Measurements from ENCODE around the gene FSHR. TPM values are rescaled to one million over a fixed set of nuclear protein-coding genes. Genes with fewer than 3 reads are reported as not detected.

Gene FSHR
- total RNA-seq, 1 donor: not detected

GRCh38 chr2:48941908-48942307, 212.4 kb downstream of the FSHR start:
- DNase-seq (ENCODE audit: low read depth): no peak
- no peak overlapping the region for H3K4me3 ChIP-seq (ENCODE audit: low read depth, low read length)
- TF ChIP-seq CTCF (IDR thresholded peaks at IDR 0.05; ENCODE audit: insufficient read depth, low read depth, low read length): no peak

- no peak for TF ChIP-seq CTCF (IDR thresholded peaks at IDR 0.05; ENCODE audit: insufficient read depth, low read depth, low read length)
- DNase-seq (ENCODE audit: low read depth): no peak
- no peak overlapping the region for H3K4me3 ChIP-seq (ENCODE audit: low read depth, low read length)
These were observed 212.9 kb downstream of the FSHR start for GRCh38 chr2:48941456-48941855.

GRCh38 chr2:48940606-48941005, 213.7 kb downstream of the FSHR start:
- TF ChIP-seq CTCF (IDR thresholded peaks at IDR 0.05; ENCODE audit: insufficient read depth, low read depth, low read length): no peak
- H3K4me3 ChIP-seq (ENCODE audit: low read depth, low read length): no peak overlapping the region
- DNase-seq (ENCODE audit: low read depth): no peak

- TF ChIP-seq CTCF (IDR thresholded peaks at IDR 0.05; ENCODE audit: insufficient read depth, low read depth, low read length): no peak
- no peak overlapping the region for H3K4me3 ChIP-seq (ENCODE audit: low read depth, low read length)
- DNase-seq (ENCODE audit: low read depth): no peak
These were observed 215.1 kb downstream of the FSHR start for GRCh38 chr2:48939232-48939631.

- TF ChIP-seq CTCF (IDR thresholded peaks at IDR 0.05; ENCODE audit: insufficient read depth, low read depth, low read length): no peak
- DNase-seq (ENCODE audit: low read depth): no peak
- no peak overlapping the region for H3K4me3 ChIP-seq (ENCODE audit: low read depth, low read length)
These were observed 216.1 kb downstream of the FSHR start for GRCh38 chr2:48938231-48938630.

GRCh38 chr2:48934807-48935206, 219.5 kb downstream of the FSHR start:
- H3K4me3 ChIP-seq (ENCODE audit: low read depth, low read length): no peak overlapping the region
- TF ChIP-seq CTCF (IDR thresholded peaks at IDR 0.05; ENCODE audit: insufficient read depth, low read depth, low read length): no peak
- no peak for DNase-seq (ENCODE audit: low read depth)

- TF ChIP-seq CTCF (IDR thresholded peaks at IDR 0.05; ENCODE audit: insufficient read depth, low read depth, low read length): no peak
- H3K4me3 ChIP-seq (ENCODE audit: low read depth, low read length): no peak overlapping the region
These were observed 220.4 kb downstream of the FSHR start for GRCh38 chr2:48933828-48934497.

More at GRCh38 chr2:48933828-48934497, 220.4 kb downstream of the FSHR start:
- DNase-seq (ENCODE audit: low read depth): no peak

All from fibroblast of villous mesenchyme (primary cell).